Stimulated activated CD8-positive, alpha-beta memory T cell treated with anti-CD3 and anti-CD28 coated beads, Interleukin-4, amount 100 ng/mL, for 1 hour (primary cell): Measurements from ENCODE around the gene GPRASP2.
"Not testable (repeated sequence)": the region's sequence is repeated elsewhere in the genome, so short reads cannot be mapped to it uniquely, and the experiment has no call there.

Source experiments
- DNase-seq, 2 donors: peaks; one replicate each; pipeline ENCODE4 v3.0.0-alpha.2; 2020; ENCODE audit warnings: low read depth in 2 of 2, low spot score in 1 of 2

Gene GPRASP2

DNA sequence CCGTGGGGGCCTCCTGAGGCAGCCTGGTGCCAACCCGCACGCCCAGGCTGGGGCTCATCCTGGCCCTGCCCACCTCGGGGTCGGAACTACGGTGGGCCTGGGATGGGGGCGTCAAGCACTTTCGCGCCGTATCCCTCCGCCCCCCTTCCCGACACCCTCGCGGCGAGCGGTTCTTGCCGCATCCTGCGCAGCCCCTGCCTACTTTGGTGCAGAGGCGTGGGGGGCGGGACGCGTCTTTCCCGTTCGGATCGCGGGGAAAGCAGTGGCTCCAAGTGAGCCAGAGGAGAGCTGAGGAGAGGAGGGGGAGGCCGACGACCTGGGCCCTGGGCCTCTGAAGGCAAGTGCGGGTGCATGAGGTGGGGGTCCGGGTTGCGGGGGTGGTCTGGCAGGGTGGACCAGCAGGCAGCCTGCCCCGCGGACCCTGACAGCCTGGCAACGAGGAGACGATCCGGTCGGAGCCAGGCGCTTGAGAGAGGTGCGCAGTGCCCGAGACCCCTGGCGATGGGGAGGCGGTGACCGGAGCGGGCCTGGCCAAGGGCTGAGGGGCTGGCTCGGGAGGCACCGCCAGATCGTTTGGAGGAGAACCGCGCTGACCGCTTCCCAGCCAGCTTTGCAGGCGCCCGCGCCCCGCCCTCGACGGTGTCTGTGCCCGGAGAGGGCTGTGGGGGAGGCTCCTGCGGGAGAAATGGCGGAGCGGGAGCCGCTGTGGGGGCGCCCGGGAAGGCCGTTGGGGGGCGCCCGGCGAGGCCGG, at the start of gene GPRASP2:
Gene GPRASP2, plus strand, starts transcription at position 233 of the 751 bp plus-strand sequence. CDS start 2,422 bp downstream, outside the sequence.
- no peak for DNase-seq

DNA sequence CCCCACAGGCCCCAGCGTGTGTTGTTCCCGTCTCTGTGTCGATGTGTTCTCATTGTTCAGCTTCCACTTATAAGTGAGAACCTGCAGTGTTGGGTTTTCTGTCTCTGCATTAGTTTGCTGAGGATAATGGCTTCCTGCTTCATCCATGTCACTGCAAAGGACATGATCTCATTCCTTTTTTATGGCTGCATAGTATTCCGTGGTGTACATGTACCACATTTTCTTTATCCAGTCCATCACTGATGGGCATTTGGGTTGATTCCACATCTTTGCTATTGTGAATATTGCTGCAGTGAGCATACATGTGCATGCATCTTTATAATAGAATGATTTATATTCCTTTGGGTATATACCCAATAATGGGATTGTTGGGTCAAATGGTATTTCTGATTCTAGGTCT, 48.4 kb upstream of the GPRASP2 start:
- not testable (repeated sequence) for DNase-seq

DNA sequence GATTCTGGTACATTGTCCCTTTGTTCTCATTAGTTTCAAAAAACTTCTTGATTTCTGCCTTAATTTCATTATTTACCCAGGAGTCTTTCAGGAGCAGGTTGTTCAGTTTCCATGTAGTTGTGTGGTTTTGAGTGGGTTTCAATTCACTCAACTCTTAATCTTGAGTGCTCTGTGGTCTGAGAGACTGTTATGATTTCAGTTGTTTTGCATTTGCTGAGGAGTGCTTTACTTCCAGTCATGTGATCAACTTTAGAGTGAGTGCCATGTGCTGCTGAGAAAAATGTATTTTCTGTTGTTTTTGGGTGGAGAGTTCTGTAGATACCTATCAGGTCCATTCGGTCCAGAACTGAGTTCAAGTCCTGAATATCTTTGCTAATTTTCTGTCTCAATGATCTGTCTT, 45.2 kb upstream of the GPRASP2 start:
- not testable (repeated sequence) for DNase-seq

DNA sequence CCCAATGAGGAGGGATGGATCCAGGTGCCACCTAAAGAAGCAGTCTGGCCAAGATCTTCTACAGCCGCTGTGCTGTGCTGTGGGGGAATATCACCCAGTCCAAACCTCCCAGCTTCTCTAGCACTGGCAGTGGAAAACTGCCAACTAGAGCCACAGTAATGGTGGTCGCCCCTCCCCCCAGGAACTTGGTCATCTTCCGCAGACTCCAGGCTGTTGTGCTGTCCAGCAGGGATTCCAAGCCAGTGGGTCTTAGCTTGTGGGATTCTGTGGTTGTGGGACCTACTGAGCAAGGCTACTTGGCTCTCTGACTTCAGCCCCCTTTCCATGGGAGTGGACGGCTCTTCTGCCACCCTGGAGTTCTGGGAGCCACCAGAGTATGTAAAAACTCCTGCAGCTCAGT, 42.7 kb upstream of the GPRASP2 start:
- no peak for DNase-seq

DNA sequence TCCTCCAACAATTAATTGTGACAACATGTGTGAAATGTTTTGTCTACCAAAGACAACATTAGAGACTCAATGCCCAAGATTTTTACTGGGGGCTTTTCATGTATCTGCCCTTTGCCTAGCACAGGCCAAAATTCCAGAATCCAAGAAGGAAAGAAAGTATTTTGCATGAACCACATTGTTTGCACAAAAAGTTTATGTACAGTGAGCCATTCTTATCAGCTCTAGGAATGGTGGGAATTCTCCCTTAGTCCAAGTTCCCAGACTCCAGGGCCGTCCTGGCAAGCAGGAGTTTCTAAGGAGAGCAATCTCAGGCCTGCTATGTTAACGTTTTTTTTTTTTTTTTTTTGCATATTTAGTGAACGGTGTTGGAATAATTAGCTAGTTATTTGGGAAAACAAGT, 39.4 kb upstream of the GPRASP2 start:
- no peak for DNase-seq

DNA sequence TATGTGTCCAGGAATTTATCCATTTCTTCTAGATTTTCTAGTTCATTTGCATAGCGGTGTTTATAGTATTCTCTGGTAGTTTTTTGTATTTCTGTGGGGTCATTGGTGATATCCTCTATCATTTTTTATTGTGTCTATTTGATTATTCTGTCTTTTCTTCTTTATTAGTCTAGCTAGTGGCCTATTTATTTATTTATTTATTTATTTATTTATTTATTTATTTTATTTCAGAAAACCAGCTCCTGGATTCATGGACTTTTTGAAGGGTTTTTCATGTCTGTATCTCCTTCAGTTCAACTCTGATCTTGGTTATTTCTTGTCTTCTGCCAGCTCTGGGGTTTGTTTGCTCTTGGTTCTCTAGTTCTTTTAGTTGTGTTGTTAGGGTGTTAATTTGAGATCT, 34.8 kb upstream of the GPRASP2 start:
- DNase-seq = not testable (repeated sequence)

DNA sequence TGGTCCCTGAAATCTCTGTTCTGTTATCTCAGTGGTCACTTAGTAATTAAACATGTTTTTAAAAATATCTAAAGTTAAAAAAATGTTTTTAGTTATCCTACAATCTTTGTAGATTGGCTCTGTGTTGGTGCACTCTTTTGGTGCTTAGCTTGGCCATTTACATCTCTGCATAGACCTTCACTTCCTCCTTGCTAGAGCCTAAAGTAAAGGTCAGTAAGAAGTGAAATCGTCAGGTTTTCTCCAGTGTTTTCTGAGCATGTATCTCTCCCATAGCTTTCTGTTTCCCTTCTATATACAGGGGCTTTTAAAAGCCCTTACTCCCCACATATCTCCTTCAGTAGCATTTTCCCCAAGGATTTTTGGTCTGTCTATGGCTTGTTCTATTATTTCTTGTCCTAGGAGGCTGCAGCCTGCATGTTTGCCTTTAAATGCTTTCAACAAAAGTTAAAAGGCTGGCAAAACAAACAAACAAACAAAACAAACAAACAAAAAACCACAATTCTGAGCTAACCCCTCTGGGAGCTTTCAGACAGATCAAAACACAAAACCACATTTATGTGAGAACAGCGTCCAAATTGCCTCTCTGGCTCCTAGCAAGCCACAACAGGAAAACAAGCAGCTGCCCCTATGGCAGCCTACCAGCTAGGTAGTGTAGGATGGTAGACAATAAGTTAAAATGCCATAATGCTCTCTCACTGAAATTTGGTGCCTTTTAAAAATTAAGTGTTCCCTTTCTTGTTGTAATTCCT, 27.3 kb upstream of the GPRASP2 start:
- DNase-seq = no peak

DNA sequence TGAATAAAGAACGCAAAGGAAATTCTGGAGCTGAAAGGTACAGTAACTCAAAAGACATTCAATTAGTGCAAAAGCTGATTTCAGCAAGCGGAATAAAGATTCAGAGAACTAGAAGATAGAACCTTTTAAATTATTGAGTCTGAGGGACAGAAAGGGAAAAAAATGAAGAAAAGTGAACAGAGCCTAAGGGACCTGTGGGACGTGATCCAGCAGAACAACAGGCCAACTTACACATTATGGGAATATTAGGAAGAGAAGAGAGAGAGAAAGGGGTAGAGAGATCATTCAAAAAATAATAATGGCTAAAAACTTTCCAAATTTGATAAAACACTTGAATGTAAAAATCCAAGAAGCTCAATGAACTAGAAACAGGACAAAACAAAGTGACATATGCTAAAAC, 17.5 kb upstream of the GPRASP2 start:
- DNase-seq = no peak

DNA sequence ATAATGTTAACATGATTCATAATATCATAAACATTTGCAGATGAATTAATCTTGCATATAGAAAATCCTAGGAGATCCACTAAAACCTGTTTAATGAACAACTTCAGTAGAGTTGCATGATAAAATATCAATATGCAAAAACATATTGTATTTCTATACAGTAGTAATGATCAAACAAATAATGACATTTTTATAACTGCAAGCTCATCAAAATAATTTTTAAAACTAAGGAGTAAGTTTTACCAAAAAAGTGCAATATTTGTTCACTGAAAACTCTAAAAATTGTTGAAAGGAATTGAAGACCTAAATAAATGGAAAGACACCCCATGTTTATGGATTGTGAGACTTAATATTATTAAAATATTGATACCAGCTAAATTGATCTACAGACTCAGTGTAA, 15.9 kb upstream of the GPRASP2 start:
- DNase-seq = no peak

DNA sequence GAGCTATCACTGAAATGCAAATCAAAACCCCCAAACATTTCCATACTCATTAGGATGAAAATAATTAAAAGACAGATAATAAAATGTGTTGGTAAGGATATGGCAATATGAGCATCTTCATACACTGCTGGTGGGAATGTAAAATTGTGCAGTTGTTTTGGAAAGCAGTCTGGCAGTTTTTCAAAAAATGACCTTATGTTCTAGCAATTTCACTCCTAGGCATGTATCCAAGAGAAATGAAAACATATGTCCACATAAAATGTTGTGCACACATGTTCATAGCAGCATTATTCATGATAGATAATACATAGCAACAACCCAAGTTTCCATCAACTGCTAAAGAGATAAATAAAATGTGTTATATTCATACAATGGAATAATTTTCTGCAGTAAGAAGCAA, 14.8 kb upstream of the GPRASP2 start:
- no peak for DNase-seq

DNA sequence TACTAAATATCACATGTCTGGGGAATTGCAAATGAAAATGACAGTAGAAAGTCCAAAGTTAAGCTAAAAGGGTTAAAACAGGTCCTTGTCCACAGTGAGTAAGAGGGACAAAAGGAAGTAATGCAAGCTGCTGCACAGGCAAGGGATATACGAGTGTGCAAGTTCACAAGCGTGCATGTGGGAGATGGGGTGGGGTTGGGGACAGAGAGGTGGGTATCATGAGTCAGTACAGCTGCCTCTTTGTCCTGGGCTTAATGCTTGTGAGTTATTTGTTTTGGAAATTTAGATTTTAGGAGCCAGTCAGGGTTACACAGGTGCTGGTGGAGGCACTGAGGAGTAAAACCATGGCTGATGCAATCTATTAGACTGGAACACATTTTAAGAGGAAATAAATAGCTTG, 3.3 kb upstream of the GPRASP2 start:
- DNase-seq = no peak

DNA sequence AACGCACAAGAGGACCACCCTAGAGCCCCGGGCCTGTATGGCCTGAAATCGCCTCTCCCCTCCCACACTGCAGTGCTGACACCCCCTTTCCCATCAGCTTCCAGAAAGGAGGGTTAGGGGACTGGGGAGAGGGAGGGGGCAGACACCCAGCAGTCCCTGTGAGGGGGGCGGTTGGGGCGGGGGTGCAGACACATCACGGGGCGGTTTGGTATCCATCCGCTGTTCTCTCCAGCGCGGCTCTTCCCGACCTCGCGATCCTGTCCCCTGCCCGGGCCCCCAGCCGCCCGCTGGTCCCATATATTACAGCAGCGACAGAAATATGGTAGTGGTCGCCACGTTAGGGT, 404 bp upstream of the GPRASP2 start:
- no peak for DNase-seq

DNA sequence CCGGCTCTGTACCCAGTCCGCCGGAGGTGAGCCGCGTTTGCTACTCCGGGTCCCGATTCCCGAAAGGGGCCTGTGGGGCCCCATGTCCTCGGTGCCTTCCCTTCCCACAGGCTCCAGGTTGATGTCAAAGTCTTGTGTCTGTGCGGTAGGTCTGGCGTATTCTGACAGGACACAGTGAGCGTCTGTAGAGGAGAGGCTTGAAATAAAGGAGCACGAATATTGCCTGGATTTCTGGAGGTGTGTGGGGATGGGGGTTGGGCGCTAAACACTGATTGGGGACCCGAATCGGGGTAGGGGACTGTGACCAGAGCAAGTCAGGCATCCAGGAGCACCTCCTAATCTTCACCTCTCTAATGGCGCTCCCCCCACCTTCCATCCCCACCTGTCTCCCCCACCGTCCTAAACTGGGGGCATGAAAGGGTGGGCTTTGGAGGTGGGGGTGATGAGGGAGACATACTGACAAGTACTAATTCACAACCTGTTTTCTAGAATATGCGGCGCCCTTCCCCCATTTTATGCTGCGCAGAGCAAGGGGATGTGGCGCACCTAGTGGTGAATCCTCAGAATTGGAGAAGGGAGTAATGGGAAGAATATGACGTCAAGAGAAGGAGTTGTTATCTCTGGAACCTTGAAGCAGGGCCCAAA, 855 bp downstream of the GPRASP2 start:
- no peak for DNase-seq

DNA sequence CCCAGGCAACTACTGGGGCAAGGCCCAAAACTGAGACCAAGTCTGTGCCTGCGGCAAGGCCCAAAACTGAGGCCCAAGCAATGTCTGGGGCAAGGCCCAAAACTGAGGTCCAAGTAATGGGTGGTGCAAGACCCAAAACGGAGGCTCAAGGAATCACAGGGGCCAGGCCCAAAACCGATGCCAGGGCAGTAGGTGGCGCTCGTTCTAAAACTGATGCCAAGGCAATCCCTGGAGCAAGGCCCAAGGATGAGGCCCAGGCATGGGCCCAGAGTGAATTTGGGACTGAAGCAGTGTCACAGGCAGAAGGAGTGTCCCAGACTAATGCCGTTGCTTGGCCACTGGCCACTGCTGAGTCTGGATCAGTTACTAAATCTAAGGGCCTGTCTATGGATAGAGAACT, 2.7 kb downstream of the GPRASP2 start:
- DNase-seq = no peak

DNA sequence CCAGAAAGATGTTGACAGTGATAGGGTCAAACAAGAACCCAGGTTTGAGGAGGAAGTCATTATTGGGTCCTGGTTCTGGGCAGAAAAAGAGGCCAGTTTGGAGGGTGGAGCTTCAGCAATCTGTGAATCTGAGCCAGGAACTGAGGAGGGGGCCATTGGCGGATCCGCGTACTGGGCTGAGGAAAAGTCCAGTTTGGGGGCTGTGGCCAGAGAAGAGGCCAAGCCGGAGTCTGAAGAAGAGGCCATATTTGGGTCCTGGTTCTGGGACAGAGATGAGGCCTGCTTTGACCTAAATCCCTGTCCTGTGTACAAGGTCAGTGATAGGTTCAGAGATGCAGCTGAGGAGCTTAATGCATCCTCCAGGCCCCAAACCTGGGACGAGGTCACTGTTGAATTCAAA, 3.7 kb downstream of the GPRASP2 start:
- DNase-seq = no peak

DNA sequence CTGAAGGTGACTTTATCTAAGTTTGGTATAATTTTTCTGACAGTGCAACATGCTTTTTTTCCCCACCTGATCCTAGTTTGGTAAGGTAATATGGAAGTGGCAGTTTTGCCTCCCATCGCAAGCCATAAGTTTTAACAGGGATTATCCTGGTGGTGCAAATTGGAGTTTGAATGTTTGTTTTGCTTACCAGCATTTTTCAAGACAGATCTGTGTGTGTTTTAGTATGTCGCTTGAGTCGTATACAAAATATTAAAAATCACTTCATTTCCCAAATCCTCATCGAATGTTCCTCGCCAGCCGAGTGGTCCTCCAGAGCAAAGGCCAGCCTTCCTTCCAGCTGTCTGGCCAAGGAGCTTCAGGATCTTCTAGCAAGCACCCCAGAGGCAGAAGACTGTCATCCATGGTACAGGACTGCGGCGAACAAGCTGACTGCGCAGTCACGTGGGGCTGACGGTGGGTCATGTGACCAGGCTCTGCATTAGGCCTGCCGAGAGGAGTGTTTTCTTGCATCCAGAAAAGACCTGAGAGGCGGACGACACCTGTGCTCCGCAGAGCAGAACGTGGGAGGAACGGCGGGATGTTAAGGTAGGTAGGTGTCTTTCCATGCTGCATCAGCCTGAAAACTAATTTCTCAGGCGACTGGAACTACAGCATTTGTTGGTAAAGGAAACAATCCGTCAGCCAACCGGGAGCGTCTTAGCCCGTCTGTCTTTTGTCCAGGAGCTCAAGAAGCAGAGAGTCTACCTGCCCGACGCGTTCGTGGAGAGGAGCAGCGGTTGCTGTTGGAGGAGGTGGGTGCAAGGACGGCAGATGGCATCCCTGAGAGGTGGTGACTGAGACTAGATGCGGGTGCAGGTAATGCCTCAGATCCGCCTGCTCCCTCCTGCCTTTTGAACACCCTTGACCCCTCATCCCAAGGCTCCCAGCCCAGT, 8.3 kb downstream of the GPRASP2 start, which contains the start of gene GPRASP3:
Gene GPRASP3, plus strand, starts transcription at position 507 of the 932 bp plus-strand sequence. CDS start 28,253 bp downstream, outside the sequence.
- DNase-seq = peak; percentile 18 to 45

DNA sequence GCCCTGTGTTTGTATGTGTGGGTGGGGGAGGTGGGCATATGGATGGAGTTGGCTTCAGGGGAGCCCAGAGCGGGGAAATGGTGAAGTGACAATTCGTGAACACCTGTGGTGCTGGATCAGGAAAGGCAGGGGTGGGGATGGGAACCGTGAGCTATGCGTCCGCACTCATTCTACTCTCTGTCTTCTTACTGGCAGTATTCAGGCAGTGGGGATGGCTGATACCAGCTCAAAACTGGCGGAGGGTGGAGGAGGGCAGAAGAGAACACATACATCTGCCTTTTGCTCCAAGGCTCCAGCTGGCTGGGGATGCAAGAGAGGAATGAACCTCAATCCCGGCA, 8.9 kb downstream of the GPRASP2 start:
- DNase-seq = not testable (repeated sequence)

DNA sequence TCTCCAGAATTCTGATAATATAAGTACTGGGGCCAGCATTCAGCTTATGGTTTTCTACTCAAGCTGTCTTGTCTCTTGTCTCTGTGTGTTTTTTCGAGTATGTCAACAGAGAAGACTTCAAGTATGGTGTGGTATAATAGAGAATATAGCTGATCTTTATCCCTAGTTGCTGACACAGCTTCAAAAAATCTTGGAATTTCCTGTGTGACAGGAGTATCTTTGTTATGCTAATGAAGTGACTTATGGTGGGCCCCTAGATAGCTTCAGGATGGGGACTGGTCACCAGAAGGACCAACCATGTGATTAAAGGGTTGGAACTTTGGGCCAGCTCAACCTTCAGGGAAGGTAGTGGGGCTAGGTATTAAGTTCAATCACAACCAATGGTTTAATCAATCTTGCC, 11.2 kb downstream of the GPRASP2 start:
- no peak for DNase-seq

DNA sequence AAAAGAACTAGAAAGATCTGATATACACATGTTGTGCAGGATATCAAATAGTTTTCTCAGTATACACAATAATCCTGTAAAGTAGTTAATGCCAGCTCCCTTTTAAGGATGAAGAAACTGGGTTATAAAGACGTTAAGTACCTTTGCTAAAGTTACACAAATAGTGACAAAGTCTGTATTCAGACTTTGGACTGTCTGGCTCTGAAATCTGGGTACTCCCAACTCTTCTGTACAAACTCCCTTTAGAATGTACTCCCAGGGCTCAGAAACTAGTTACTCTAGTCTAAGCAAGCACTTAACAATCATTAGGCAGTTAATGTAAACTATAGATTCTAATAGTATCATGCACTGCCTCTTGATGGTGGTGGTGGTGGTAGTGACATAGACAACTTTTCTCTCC, 15.5 kb downstream of the GPRASP2 start:
- no peak for DNase-seq

DNA sequence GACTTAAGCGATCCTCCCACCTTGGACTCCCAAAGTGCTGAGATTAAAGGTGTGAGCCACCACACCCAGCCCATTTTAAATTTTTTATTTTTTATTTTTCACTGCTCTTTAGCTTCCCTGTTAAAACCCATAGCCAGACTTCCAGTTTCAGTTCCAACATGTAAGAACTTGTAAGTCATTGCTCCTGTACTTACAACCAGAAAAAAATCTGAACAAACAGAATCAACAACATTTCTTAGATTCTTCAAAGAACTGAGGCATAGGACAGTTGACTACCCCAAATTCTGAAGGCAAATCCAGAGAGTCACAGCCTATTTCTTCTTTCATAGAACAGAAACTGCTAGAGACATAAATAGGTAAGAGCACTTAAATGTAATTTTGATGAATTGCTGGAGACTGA, 16.4 kb downstream of the GPRASP2 start:
- DNase-seq = no peak

DNA sequence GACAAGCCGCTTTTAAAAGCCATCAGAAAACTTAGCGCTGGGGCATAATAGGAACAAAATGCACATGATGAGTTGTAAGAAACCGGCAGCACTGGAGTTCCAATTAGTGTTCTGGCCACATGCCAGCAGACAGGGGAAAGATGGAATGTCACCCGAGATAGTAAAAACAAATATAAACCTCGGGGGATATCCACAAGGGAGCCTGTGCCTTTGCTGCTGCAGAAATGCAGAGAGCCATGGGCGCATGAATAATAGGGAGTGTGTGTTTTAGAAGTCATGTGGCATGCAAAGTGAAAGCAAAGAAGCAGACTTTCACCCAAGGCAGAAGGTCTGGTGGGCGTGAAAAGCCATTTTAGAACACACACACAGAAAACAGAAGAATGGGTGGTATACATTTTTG, 27.4 kb downstream of the GPRASP2 start:
- no peak for DNase-seq
